GM12878 (cell line): Measurements from ENCODE around the gene IL36RN. TPM values are rescaled to one million over a fixed set of nuclear protein-coding genes. Genes with fewer than 3 reads are reported as not detected.

Experiments used
- ATAC-seq: fragments of 200-7000 bp; cut with Tn5 transposase; 3 replicates; pipeline ENCODE4 v1.9.1; 2020; ENCODE audit warnings: mild to moderate bottlenecking, moderate library complexity
- BruUV-seq: library from RNA; stranded (reverse); fragments of 400-500 nt; replicated peaks from 2 replicates; lab custom pipeline; 2021; lab: Mats Ljungman, UMichigan
- CTCF ChIA-PET: fragments of 300-600 bp; sonication (Branson Sonifier 250); formaldehyde crosslinking; extraction: SDS; loops from one replicate; lab custom pipeline; 2021; ENCODE audit warnings: inconsistent platforms; lab: Yijun Ruan, JAX
- POLR2A ChIA-PET: fragments of 350-600 bp; formaldehyde crosslinking; extraction: SDS; loops from one replicate; lab custom pipeline; 2021; ENCODE audit warnings: inconsistent platforms; lab: Charles Lee
- RAD21 ChIA-PET: fragments of 300-600 bp; sonication (Branson Sonifier 250); formaldehyde crosslinking; loops from one replicate; lab custom pipeline; 2023; ENCODE audit warnings: antibody characterized with exemption; ENCODE audit not compliant: unreplicated experiment; lab: Charles Lee
- SMC1A ChIA-PET: fragments of 300-600 bp; sonication (Branson Sonifier 250); formaldehyde crosslinking; loops from one replicate; lab custom pipeline; 2023; ENCODE audit not compliant: unreplicated experiment, uncharacterized antibody; lab: Charles Lee
- DNase-seq: peaks from one replicate; pipeline ENCODE4 v3.0.0-alpha.2; 2011; ENCODE audit warnings: low read depth, low spot score
- FAIRE-seq: peaks from 3 replicates; lab custom pipeline; 2011; peaks lifted over from hg19 to GRCh38; lab: Jason Lieb, UNC
- H2AFZ ChIP-seq: 2 replicates; pipeline ENCODE4 v1.6.0; 2011; ENCODE audit warnings: low read depth, low read length, control low read depth; ENCODE audit not compliant: control insufficient read depth
- H3K27ac ChIP-seq: 2 replicates; pipeline ENCODE4 v1.5.1; 2011; ENCODE audit warnings: control low read depth; ENCODE audit not compliant: control insufficient read depth, insufficient read depth
- H3K27me3 ChIP-seq, 2 experiments: replicated peaks in 1 of 2; 2 replicates each; pipeline versions ENCODE4 v1.6.0 to v1.6.1; 2011; ENCODE audit warnings: low read length in 1 of 2; ENCODE audit not compliant: control insufficient read depth in 2 of 2, insufficient read depth in 2 of 2
- H3K36me3 ChIP-seq, 2 experiments: 2 replicates each; pipeline ENCODE4 v1.5.1; 2011; ENCODE audit warnings: low read length in 1 of 2; ENCODE audit not compliant: control insufficient read depth in 2 of 2, insufficient read depth in 2 of 2
- H3K4me1 ChIP-seq: 2 replicates; pipeline ENCODE4 v1.6.1; 2011; ENCODE audit warnings: mild to moderate bottlenecking, low read length, moderate library complexity, mixed read lengths; ENCODE audit not compliant: control insufficient read depth, insufficient read depth
- H3K4me2 ChIP-seq: 2 replicates; pipeline ENCODE4 v1.6.0; 2011; ENCODE audit warnings: control low read depth; ENCODE audit not compliant: control insufficient read depth, insufficient read depth
- H3K4me3 ChIP-seq: fragments of 200-600 bp; sonication (generic); 2 replicates; pipeline ENCODE4 v1.5.1; 2016
- H3K79me2 ChIP-seq: 2 replicates; pipeline ENCODE4 v1.6.0; 2011; ENCODE audit warnings: low read length; ENCODE audit not compliant: control insufficient read depth, insufficient read depth
- H3K9ac ChIP-seq: 2 replicates; pipeline ENCODE4 v1.8.0; 2011; ENCODE audit warnings: low read length, control low read depth, mixed read lengths; ENCODE audit not compliant: control insufficient read depth, insufficient read depth
- H3K9me3 ChIP-seq: replicated peaks from 3 replicates; pipeline ENCODE4 v1.5.1; 2011; ENCODE audit warnings: mild to moderate bottlenecking, low read length; ENCODE audit not compliant: control insufficient read depth, insufficient read depth
- H4K20me1 ChIP-seq: 2 replicates; pipeline ENCODE4 v1.6.0; 2011; ENCODE audit not compliant: control insufficient read depth, insufficient read depth
- CEBPZ ChIP-seq: fragments of 150-350 bp; IDR thresholded peaks from 2 replicates; pipeline ENCODE4 v1.6.1; 2016; ENCODE audit warnings: low read depth, low read length
- KDM1A ChIP-seq: fragments of 200-600 bp; sonication (generic); IDR thresholded peaks from 2 replicates; pipeline ENCODE4 v1.6.1; 2016; ENCODE audit warnings: borderline replicate concordance
- SPI1 ChIP-seq: IDR thresholded peaks from 2 replicates; pipeline ENCODE4 v1.6.1; 2011; ENCODE audit warnings: low read depth, mild to moderate bottlenecking, low read length, moderate library complexity, borderline replicate concordance; ENCODE audit not compliant: insufficient read depth
- WGBS: methylation state at CpG from one replicate; pipeline ENCODE4 v1.1.6; 2016; ENCODE audit warnings: low lambda C conversion rate; ENCODE audit not compliant: insufficient replicate concordance, insufficient coverage; ENCODE audit errors: missing lambda C conversion rate; 5-methylcytosine and 5-hydroxymethylcytosine counted together
- in situ Hi-C: fragments of 300-500 bp; cut with MboI; formaldehyde crosslinking; loops from 9 replicates; pipeline ENCODE4 v1.14.3; 2018; ENCODE audit warnings: mixed read lengths
- intact Hi-C: fragments of 100-400 bp; cut with micrococcal nuclease; formaldehyde crosslinking; loops from one replicate; pipeline ENCODE4 v1.14.2; 2022; ENCODE audit not compliant: unreplicated experiment
- polyA plus RNA-seq, 11 experiments: library from polyadenylated mRNA; depleted of rRNA in 4 of 11; unstranded in 6 of 11; stranded (reverse) in 5 of 11; fragments of >200 nt; fragmentation: Nextera tagmentation in 4 of 11; fragmentation: Illumina TruSeq in 1 of 11; extraction: Ambion mirVana in 4 of 11; extraction: Trizol in 1 of 11; gene quantifications; 1 replicate in 1 of 11; 2 replicates in 10 of 11; pipeline versions ENCODE4 v1.2.1 to v1.2.3, GENCODE V29; 2011 to 2016; ENCODE audit warnings: inconsistent platforms in 2 of 11, missing spikeins in 2 of 11, low read depth in 1 of 11
- total RNA-seq, 4 experiments: library from RNA; depleted of rRNA in 3 of 4; stranded (reverse); fragments of >200 nt in 3 of 4; fragmentation: Illumina TruSeq in 1 of 4; extraction: Trizol in 1 of 4; gene quantifications; 2 replicates each; pipeline versions ENCODE4 v1.2.1 to v1.2.3, GENCODE V29; 2013 to 2021

The IL36RN gene
- total and polyA plus RNA-seq, 10 of the 15 experiments (the other 5 are each of a cell fraction or from before 2014, with no cell fraction given) = not detected

- no peak for TF ChIP-seq CEBPZ
Observed at GRCh38 chr2:113018509-113018908, 40.5 kb upstream of the IL36RN start (continued).

- ChIA-PET SMC1A (no interaction called here), POLR2A (no interaction called here), CTCF (interaction anchor here (0.6 kb wide), 1 partner anchor 11 kb away, joined by 3 read pairs; no protein-coding TSS in a partner anchor), RAD21 (no interaction called here)
- no peak overlapping the region for H2AFZ ChIP-seq
- intact Hi-C loops (no loop called here), in situ Hi-C loops (no loop called here)
- BruUV-seq = no TSS peak
- DNase-seq (no peak), ATAC-seq (peak; percentile 31; the same call in 1 of the 3 replicates), FAIRE-seq (no peak)
- H3K4me3 ChIP-seq = no peak overlapping the region
- H3K36me3 ChIP-seq = no peaks in the 10 kb centered on the region
- no peak overlapping the region for H3K27ac ChIP-seq
- WGBS = 15% methylated on average over 4 of the region's 4 CpGs
- H3K4me2 ChIP-seq = no peak overlapping the region
- H3K9me3 ChIP-seq = no peaks in the 10 kb centered on the region; the same call in 1 of the 3 replicates
- TF ChIP-seq SPI1 (peak; percentile 48; the same call in 1 of the 2 replicates), KDM1A (no peak)
- no peaks in the 10 kb centered on the region for H4K20me1 ChIP-seq
- H3K27me3 ChIP-seq = no peaks in the 10 kb centered on the region; a peak in 1 of 4 replicates
- H3K4me1 ChIP-seq = no peaks in the 10 kb centered on the region
- H3K9ac ChIP-seq = no peak overlapping the region
- H3K79me2 ChIP-seq = no peaks in the 10 kb centered on the region
Observed at GRCh38 chr2:113021312-113021711, 37.7 kb upstream of the IL36RN start.
